Body of pancreas (tissue), 4 donors: ENCODE data around the gene MMD2. TPM values are rescaled to one million over a fixed set of nuclear protein-coding genes. Genes with fewer than 3 reads are reported as not detected.

Experiments
- ATAC-seq: fragments of 150-250 bp; one replicate; pipeline ENCODE4 v1.9.1; 2016
- DNase-seq, 4 donors: peaks; one replicate each; pipeline ENCODE4 v3.0.0-alpha.2; 2019
- H3K27ac ChIP-seq, 4 donors: fragments of 200-600 bp; sonication (generic); 1 replicate in 3 of 4; 2 replicates in 1 of 4; pipeline versions ENCODE4 v1.5.1 to v1.6.1; 2016 to 2019; ENCODE audit warnings: mild to moderate bottlenecking in 1 of 4, mixed read lengths in 1 of 4, moderate library complexity in 1 of 4
- H3K27me3 ChIP-seq, 2 donors: fragments of 200-600 bp; sonication (generic); one replicate each; pipeline ENCODE4 v1.6.0; 2016; ENCODE audit warnings: mild to moderate bottlenecking in 1 of 2
- H3K36me3 ChIP-seq, 2 donors: fragments of 200-600 bp; sonication (generic); replicated peaks in 1 of 2; 2 replicates each; pipeline ENCODE4 v1.5.1; 2016; ENCODE audit warnings: low read depth in 2 of 2; ENCODE audit not compliant: insufficient read depth in 1 of 2
- H3K4me1 ChIP-seq: fragments of 200-600 bp; sonication (generic); one replicate; pipeline ENCODE4 v1.6.0; 2016
- H3K4me3 ChIP-seq, 2 donors: fragments of 200-600 bp; sonication (generic); 1 replicate in 1 of 2; 2 replicates in 1 of 2; pipeline ENCODE4 v1.5.1; 2016 to 2019
- H3K9me3 ChIP-seq, 3 donors: fragments of 200-600 bp; sonication (generic); 1 replicate in 2 of 3; 2 replicates in 1 of 3; pipeline ENCODE4 v1.5.1; 2016
- POLR2A ChIP-seq, 3 donors: fragments of 450-650 bp; IDR thresholded peaks; one replicate each; pipeline ENCODE4 v1.6.1; 2016; ENCODE audit warnings: antibody characterized with exemption in 3 of 3, mild to moderate bottlenecking in 2 of 3
- WGBS, 2 donors: methylation state at CpG; one replicate each; pipeline ENCODE4 v1.1.5; 2017; 5-methylcytosine and 5-hydroxymethylcytosine counted together
- intact Hi-C: fragments of 100-400 bp; cut with DNase I; formaldehyde crosslinking; loops from one replicate; pipeline ENCODE4 v1.15.1; 2023
- total RNA-seq, 2 donors: library from RNA; depleted of rRNA; stranded (reverse); fragments of >200 nt; gene quantifications; one replicate each; pipeline ENCODE4 v1.1.0, GENCODE V29; 2016
- TF ChIP-seq, protein P1 (sequence below), 7 experiments: fragments of 450-650 bp in 4 of 7; fragments of 200-600 bp in 3 of 7; sonication (generic) in 3 of 7; IDR thresholded peaks; one replicate each; pipeline ENCODE4 v1.5.1; 2016 to 2019; ENCODE audit warnings: antibody characterized with exemption in 7 of 7

The MMD2 gene
- total RNA-seq, 2 donors from 2014 or later = not detected

DNA sequence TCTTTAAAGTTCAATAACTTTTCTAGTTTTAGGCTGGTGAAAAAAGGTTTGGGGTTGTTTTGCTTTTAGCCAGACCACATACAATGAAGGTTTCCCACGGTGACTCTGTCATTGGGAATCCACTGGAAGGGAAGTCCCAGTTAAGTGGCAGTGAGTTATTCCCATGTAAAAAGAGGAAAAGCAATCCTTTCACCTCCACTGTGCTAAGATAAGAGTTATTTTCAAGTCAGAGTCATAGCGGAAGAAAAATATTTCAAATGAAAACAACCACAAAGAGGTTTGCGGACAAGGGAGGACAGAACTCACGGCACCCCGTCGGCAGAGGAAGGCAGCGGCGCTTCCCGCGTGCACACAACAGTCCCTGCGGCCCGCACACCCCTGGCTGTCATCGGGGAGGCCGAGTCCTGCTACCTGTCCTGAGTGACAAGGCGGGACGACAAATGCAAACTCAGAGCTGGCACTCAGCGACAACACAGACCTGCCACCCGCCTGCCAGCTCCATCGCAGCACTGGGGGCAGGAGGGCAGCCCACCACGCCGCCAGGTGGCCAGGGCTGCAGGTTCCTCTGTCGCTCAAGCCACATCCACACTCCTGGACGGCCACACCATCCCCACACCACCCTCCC is 87.8 kb downstream of the MMD2 start:
- DNase-seq (no peak), ATAC-seq (no peak)
- Histone ChIP-seq H3K4me1 (no peaks in the 10 kb centered on the region), H3K36me3 (no peaks in the 10 kb centered on the region), H3K27me3 (no peaks in the 10 kb centered on the region), H3K9me3 (no peaks in the 10 kb centered on the region), H3K27ac (no peak overlapping the region), H3K4me3 (no peak overlapping the region)
- intact Hi-C loops = no loop called here
- WGBS, 2 donors = 61 to 82% methylated on average over 7 to 23 of the region's 23 CpGs
- TF ChIP-seq, protein P1, sequence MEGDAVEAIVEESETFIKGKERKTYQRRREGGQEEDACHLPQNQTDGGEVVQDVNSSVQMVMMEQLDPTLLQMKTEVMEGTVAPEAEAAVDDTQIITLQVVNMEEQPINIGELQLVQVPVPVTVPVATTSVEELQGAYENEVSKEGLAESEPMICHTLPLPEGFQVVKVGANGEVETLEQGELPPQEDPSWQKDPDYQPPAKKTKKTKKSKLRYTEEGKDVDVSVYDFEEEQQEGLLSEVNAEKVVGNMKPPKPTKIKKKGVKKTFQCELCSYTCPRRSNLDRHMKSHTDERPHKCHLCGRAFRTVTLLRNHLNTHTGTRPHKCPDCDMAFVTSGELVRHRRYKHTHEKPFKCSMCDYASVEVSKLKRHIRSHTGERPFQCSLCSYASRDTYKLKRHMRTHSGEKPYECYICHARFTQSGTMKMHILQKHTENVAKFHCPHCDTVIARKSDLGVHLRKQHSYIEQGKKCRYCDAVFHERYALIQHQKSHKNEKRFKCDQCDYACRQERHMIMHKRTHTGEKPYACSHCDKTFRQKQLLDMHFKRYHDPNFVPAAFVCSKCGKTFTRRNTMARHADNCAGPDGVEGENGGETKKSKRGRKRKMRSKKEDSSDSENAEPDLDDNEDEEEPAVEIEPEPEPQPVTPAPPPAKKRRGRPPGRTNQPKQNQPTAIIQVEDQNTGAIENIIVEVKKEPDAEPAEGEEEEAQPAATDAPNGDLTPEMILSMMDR (IDR thresholded peaks at IDR 0.05) = no peak
- TF ChIP-seq POLR2A (IDR thresholded peaks at IDR 0.05) = no peak

GRCh38 chr7:4868493-4868892 is 90.5 kb downstream of the MMD2 start:
- Histone ChIP-seq H3K36me3 (no peaks in the 10 kb centered on the region), H3K4me3 (no peak overlapping the region), H3K27me3 (no peaks in the 10 kb centered on the region), H3K9me3 (no peaks in the 10 kb centered on the region), H3K27ac (no peak overlapping the region), H3K4me1 (no peaks in the 10 kb centered on the region)
- TF ChIP-seq POLR2A (IDR thresholded peaks at IDR 0.05) = no peak
- TF ChIP-seq, protein P1 (IDR thresholded peaks at IDR 0.05) = no peak
- 85 to 92% methylated on average over 5 of the region's 5 CpGs for WGBS, 2 donors
- intact Hi-C loops = no loop called here
- DNase-seq (no peak), ATAC-seq (no peak)

DNA sequence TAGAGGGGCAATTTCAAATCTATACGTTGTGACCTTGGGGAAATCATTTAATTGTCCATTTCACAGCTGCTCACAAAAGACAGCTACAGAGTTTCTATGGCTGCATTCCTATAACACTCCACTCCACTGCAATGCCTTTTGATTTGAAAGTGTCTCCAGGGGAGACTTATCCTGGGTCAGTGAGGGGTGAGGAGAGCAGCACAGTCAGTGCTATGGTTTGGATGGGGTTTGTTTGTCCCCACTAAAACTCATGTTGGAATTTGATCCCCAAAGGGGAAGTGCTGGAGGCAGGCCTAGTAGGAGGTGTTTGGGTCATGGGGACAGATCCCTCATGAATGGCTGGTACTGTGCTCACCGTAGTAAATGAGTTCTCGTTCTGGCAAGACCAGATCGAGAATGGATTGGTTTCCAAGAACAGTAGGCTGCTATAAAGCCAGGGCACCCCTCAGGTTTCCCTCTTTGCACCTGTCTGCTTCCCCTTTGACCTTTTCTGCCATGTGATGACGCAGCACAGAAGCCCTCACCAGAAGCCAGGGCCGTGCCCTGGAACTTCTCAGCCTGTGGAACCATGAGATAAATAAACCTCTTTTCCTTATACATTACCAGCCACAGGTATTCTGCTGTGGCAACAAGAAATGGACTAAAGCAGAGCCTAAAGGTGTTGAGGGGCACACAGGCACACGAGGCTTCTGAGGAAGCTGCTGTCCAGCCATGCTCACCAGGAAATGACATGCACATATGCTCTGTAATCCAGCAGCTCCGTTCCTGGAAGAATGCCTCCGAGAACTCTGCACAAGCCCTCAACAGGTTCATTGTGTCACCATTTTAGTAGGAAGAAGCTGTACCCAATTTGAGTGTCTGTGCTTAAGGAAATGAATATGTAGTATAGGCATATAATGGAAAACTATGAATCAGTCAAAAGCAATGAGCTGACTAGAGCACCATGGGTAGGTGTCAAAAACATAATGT is 92.2 kb downstream of the MMD2 start:
- H3K4me1 ChIP-seq = peaks cover 4% of the 10 kb centered on the region
- H3K27ac ChIP-seq = no peak overlapping the region
- 70 to 72% methylated on average over 9 of the region's 9 CpGs for WGBS, 2 donors
- no peaks in the 10 kb centered on the region for H3K36me3 ChIP-seq
- no peaks in the 10 kb centered on the region for H3K9me3 ChIP-seq
- peaks cover 0 to 5% of the 10 kb centered on the region in 2 donors for H3K27me3 ChIP-seq
- H3K4me3 ChIP-seq = no peak overlapping the region
- ATAC-seq (no peak), DNase-seq (no peak)
- TF ChIP-seq, protein P1 (IDR thresholded peaks at IDR 0.05) = no peak
- TF ChIP-seq POLR2A (IDR thresholded peaks at IDR 0.05) = no peak
- intact Hi-C loops = no loop called here

DNA sequence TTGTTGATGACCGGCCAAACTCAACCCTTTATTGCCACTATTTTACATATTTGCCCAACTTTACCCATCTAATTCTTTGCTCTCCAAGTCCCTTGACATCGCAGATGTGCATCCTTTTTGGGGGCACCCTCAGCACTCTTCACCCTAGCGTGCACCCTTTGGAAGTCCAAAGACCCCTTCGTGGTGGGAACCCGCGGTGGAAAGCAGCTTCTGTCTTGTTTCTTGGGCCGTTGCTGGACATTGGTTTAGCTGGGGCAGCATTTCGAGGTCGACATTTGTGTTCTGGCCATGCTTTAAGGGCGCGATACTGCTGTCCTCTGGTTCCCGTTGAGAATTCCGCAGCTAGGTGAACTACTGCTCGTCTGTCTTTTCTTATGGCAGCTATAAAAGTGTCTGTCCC is 96.8 kb downstream of the MMD2 start:
- intact Hi-C loops = no loop called here
- H3K4me3 ChIP-seq = peak overlapping the region in 1 of 2 donors; percentile 12
- ATAC-seq = no peak
- H3K9me3 ChIP-seq = no peaks in the 10 kb centered on the region
- no peak for DNase-seq
- WGBS, 2 donors = 75 to 82% methylated on average over 14 of the region's 14 CpGs
- peaks cover 0 to 8% of the 10 kb centered on the region in 2 donors for H3K27me3 ChIP-seq
- TF ChIP-seq, protein P1 (IDR thresholded peaks at IDR 0.05) = no peak
- no peak for TF ChIP-seq POLR2A (IDR thresholded peaks at IDR 0.05)
- H3K36me3 ChIP-seq = no peaks in the 10 kb centered on the region
- no peak overlapping the region for H3K27ac ChIP-seq
- H3K4me1 ChIP-seq = peaks cover 7% of the 10 kb centered on the region
